Fibroblast of peridontal ligament (primary cell): ENCODE data around the gene TMTC2.
"Not testable (repeated sequence)": the region's sequence is repeated elsewhere in the genome, so short reads cannot be mapped to it uniquely, and the experiment has no call there.

Source experiments
- DNase-seq: peaks from one replicate; pipeline ENCODE4 v3.0.0-alpha.2; 2010; ENCODE audit errors: extremely low read depth

Gene TMTC2

DNA sequence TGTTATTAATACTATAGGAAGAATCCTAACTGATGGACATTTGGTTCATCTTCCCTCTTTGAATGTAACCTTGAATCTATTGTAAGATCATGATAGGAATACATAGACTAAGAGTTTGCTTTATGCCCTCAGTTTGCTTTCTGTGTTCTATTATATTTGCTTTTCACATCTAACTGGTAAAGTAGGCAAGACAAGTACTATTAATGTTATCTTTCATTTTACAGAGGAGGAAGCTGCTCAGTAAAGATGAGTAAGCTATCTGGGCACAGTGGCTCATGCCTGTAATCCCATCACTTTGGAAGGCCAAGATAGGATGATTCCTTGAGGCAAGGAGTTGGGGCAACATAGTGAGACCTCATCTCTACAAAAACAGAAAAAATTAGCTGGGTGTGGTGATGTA, 103.0 kb downstream of the TMTC2 start:
- no peak for DNase-seq

DNA sequence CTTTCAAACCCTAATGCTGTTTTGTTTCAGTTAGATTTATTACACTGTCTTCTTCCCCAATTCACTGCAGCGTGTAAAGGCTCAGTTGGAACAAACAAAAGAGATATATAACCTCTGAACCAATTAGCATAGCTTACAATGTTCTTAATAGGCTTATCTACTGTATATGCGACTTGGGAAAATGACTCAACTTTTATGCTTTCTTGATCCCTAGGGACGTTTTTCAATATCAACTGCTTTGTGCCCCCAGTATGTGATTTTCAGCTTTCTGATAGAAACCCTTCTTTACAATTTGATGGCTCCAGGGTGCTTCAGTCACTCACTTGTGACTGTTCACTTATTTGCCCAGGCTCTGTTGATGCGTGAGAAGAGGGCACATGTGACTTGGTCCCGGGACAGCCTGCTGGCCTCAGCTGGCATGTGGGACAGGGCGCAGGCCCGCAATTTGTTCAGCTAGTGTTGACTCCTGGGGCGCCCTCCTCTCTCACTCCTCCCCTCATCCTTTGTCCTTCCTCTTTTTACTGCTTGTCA, 107.1 kb downstream of the TMTC2 start:
- DNase-seq = no peak

DNA sequence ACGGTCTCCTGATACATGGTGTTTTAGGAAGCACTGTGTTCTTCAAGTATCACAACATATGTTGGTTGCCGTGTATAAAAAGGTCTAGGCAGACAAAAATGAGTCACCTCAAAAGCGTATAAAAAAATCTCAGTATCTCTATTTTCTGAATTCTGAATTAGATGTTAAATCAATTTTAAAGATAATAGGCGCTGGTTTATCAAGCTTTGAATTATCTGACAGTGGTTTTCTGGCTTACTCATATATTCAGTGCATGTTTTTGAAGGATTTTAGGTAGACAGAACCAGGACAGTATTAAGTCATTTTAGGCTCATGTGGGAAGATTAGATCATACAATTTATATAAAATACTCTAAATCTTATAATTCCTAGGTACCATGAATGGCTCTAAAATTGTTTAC, 110.8 kb downstream of the TMTC2 start:
- DNase-seq = no peak

DNA sequence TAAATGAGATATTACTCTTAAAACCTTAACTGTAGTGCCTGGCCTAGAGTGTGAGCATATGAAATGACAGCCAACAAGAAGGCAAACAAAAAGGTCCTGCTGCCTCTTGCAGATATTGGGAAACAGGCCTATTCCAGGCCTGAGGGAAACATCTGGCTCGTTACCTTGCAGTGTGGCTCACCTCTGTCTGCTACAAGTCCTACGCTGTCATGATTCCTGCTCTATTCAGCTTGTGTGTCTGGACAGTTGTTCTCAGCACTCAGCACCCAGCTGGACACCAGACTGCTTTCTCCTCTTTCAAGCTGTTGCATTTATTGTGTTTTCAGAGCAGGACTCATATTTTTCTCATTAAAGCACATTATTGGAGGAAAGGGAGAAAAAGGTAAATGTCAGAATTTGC, 113.5 kb downstream of the TMTC2 start:
- DNase-seq = no peak

DNA sequence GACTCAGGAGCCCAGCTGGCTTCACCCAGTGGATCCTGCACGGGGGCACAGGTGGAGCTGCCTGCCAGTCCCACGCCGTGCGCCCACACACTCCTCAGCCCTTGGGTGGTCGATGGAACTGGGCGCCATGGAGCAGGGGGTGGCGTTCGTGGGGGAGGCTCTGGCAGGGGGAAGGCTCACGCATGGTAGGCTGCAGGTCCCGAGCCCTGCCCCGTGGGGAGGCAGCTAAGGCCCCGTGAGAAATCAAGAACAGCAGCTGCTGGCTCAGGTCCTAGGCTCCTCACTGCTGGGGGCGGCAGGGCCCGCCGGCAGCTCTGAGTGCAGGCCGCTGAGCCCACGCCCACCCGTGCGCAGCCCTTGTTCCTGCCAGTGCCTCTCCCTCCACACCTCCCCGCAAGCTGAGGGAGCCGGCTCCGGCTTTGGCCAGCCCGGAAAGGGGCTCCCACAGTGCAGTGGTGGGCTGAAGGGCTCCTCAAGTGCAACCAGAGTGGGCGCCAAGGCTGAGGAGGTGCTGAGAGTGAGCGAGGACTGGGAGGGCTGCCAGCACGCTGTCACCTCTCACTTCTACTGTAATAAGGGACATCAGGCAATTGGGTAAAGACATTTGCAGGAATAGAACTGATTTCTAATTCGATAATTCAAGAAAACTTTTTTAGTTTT, 115.4 kb downstream of the TMTC2 start:
- DNase-seq = no peak

DNA sequence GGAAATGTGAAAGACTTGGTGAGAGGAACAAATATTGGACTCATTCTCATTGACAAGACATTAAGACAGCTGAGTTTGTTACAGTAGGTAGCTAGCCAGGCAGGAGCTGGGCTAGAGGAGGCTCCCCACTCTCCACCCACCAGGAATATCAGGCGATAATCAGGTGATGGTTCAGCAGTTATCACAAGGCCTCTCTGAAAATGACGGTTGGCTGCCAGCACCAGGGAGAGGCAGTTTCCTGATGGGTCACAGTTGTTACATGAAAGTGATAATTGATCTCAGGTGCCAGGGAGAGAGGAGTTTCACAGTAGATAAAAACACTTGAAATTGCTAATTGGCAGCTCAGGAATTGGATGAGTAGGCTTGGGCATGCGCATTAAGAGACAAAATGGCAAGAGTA, 116.5 kb downstream of the TMTC2 start:
- DNase-seq = no peak

DNA sequence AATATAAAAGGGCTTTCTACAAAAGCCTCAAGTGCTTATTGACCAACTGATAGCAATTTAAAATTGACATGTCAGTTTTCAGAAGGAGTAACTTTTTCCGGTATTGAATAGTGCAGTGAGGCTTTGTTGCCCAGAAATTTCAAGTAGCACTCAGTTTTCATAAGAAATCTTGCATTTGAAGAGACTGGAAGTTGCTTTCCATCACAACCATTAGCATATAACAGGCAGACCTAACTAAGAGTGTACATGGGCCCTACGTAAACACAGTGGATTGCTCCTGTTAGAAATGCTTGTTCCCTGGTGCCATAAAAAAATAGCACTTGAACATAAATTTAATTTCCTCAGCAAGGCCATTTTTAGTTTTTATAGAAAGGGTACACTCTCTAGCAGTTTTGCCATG, 117.9 kb downstream of the TMTC2 start:
- DNase-seq = no peak

DNA sequence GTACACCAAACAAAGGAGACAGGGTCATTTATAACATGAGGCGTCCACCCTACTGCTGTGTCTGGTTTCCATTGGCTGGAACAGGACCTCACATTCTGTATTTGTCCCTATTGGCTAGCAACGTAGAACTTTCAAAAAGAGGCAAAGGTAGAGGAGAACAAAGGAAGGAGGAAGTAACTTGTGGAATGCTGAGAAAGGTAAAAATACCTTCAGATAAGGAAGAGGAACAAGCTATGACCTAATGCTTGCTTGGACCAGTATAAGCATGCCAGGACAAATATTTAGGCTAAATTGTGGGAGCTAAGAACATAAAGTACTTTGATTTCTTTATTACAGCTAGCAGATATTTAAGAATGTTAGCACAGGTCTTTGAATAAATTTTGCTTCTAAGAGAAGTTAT, 118.3 kb downstream of the TMTC2 start:
- not testable (repeated sequence) for DNase-seq

DNA sequence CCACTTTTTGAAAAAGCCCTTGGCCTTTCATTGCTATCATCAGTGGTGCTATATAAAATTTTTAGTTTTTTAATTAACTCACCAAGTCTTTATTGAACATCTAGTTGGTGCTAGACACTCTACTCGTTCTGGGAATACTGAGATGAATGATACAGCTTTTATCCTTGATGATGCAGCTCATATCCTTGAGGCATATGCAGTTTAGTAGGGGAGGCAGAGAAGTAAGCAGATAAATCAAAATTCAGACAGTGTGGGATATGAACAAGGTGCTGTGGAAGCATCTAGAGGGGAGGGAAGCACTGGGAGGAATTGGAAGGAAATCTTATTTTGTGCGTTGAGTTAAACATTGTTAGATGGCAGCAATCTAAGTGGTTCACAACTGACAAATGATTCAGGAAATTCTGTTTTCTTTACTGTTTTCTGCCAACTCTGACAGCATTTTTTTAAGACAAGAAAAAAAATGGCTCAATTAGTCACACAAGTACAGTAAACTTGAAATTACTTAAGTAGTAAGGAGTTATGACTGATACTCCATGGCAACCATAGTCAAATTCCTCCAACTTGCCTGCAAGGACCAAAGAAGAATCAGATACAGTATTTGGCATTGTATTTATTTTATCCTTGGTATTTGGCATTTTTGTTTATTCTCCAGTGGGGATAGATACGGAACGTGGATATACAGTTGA, 119.2 kb downstream of the TMTC2 start:
- DNase-seq = no peak

DNA sequence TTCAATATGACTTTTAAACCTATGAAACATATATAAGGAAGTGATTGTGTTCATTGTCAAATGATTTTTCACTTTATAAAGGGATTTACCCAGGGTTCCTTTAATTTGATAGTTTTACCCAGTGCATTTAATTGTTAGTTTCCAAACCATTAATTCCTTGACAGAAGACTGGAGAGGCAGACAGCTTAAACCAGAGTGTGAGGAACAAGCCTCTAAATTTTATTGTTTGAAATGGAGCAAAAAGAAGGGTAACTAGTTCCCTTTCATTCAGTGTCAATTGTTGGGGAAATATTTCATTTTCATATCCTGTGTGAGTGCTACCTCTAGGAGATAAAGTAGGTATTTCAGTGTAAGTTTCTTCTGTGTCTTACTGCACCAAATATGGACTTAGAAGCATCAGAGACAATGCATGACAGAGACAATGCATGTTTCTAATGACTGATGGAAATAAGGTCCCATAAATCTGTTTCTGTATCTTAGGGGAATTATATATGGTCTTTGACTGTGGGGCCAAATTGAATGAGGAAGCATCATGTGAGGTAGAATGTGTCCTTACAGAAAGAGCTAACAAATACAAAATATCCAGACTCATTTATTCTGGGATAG, 120.5 kb downstream of the TMTC2 start:
- no peak for DNase-seq

DNA sequence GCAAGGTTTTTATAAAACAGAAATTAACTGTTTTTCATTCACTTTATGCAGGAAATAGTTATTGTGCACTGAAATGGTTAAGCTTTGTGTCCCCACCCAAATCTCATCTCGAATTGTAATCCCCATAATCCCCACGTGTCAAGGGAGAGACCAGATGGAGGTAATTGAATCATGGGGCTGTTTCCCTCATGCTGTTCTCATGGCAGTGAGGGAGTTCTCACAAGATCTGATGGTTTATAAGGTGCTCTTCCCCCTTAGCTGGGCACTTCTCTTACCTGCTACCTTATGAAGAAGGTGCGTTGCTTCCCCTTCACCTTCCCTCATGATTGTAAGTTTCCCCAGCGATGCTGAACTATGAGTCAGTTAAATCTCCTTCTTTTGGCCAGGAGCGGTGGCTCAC, 123.9 kb downstream of the TMTC2 start:
- no peak for DNase-seq

DNA sequence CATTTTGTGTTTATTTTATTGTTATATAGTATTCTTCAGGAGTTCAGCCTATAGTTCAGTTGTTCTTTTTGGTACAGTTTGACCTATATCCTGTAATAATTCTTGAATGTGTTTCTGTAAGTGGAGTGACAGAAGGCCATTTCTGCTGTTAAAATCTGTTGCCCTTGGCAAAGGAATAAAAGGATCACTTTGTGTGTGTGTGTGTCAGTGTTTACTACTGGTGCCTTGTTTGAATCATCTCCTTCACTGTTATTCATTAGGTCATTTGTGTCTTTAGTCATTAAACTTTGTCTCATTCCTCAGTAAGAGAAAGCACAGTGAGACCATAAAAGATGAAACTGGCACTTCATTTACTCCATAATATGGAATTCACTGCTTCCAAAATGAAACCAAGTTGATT, 130.7 kb downstream of the TMTC2 start:
- DNase-seq = no peak

DNA sequence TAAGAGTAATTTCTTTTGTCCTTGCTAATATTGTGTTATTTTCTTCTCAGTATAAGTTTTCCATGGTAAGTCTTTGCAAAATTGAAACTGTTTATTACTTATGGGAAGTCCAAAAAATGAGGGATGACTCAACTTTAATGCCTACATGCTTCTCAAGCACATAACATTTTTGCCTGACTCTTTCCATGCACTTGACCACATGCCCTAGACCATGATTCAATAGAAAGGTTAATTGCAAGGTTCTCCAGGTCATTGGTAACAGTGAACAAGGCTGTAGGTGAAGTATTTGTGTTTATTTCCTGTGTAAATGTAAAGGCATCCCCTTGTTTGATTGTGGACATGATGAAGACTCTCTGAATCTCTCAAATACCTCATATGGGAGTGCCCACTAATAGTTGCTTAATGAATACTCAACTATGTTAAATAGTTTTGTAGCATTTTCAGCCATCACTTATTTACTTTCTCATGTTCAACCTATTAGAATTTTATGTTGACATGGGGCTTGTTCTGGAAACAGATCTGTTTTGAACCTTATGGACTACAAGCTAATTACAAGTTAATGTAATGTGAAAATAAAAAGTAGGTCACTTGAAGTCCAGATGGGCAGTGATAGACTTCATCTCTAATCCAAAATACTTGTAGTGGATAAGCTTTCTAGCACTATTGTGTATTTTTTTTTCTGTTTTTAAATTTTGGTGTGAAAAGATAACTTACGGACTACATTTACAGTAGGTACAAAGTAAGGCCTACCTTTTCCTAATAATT, 131.7 kb downstream of the TMTC2 start:
- peak; percentile 8 for DNase-seq

DNA sequence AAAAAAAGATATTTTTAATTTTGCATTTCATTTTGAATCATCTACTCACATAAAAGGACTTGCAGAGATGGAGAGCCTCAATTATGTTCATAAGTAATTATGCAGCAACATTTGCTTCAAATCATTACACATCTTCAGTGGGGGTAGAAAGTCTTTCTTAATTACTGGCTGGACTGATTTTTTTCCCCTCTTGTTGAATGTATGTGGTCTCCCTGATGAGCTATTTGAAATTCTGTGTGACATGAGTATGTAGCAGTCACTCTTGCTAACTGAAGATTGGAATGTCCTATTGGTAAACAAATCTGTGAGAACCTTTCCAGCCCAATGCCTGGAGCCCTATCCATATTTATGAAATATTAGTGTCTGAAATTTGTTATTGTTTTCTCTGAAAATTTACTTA, 139.8 kb downstream of the TMTC2 start:
- no peak for DNase-seq

DNA sequence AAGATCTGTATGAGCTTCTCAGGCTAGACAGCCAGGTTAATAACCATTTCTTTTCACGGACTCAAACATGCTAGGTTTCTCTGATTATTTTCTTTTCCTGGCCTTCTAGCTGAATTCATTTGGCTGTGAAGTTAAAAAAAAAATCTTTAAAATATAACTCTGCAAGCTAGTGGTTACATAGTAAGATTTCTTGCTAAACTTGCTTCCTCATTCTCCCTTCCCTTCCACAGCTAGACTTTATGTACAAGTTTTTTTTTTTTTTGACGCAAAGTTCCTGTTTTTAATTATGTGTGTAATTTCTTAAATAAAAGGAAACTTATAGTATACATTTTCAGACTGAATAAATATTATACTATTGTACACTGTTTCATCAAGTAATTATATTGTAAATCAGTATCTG, 145.4 kb downstream of the TMTC2 start:
- no peak for DNase-seq

DNA sequence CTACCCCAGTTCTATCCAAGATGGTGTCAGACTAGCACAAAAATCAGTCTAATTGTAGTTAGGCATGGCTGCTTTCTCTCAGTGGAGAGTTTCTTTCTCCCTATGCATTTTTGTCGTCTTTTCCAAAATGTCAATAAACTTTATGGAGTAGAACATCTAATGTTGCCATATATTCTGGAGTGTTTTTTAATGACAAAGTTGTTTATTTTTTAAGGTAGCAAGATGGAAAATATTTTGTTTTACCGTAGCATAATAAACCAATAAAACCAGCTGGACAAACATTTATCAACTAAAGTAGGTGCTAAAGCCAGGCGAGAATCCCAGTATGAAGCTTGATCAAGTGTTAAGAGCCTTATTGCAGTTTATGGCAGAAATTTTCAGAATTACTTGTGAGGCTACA, 146.3 kb downstream of the TMTC2 start:
- no peak for DNase-seq

DNA sequence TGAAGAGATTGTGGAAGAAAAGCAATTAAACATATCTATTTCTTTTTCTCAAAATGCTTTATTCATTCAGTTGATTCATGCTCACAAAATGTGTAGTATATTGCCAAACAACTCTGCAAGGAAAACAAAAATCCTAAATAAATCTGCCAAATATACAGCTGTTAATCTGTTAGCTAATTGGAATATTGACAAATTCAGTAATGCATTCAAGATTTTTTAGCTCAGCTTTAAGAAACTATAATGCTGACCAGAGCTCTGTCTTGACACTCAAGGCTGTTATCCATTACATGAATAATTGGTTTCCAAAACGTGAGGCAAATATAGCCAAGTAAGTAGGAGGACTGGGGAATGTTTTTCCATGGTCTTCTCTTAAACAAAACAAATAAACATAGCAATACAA, 146.8 kb downstream of the TMTC2 start:
- no peak for DNase-seq

DNA sequence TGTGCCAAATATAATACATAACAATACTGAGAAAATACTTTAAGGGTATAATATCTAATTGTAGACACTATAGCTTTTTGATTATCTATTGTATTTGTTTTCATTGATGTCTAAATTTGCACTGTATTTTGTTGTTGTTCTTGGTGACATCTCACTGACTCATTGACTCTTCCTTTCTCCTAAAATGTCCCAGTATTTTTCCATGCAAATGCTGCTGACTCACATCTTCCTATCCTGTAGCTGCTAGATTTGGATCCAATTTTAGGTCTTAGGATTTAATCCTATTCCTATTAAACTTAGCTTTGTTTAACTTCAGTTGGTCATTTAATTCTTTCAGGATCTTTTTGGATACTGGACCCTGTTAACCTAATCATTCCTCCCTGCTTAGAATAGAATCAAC, 148.5 kb downstream of the TMTC2 start:
- DNase-seq = peak; percentile 24

DNA sequence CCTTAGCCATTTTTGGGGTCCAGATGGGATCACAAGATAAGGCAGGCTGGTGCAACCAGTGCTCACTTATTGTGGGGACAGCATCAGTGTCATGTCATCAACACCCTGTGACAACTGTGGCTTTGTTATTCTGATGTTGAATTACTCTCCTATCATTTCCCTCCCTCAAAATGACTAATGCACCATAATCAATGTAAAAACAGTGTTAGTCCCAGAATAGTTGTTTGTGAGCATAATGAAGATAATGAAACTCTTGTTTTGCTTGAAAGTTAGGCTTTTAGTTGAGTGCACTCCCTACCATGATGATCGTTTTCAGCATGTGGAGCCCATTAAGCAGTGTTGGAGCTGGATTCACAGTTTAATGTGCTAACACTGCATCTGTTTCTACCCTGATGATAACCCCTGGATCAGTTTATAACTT, 151.4 kb downstream of the TMTC2 start:
- DNase-seq = no peak

DNA sequence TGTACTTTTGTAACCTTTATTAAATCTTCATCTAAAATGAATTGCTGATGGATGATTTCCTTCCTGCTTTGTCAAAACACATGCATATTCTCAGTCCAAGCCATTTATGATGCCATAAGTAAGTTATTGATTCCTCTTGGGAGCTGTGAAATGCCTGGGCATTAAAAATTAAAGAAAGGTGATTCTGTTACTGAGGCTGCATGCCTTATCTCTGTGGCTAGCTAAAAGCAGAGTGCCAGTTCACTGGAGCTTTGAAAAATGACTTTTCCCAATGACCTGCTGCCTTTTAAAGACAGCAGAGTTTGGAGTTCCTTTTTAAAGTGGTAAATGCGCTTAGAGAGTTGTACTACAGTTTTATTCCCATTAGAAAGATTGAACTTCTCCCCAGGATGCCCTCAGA, 152.1 kb downstream of the TMTC2 start:
- DNase-seq = no peak

DNA sequence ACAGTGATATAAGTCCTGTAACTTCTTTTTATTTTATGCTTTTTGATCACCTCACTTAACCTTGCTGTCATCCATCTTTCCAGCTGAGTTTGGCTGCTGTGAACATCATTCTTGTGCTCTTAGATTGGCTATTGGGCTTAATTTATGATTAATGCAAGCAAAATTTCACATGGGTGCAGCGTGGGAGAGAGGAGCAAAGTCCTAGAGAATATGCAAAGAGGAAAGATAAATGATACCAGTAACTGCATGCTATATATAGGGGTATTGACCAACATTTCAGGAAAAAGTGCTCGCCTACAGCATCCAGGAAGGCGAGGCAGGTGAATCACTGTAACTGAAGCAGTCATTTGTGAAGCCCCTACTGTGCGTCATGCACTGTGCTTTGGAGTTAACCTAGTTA, 153.1 kb downstream of the TMTC2 start:
- DNase-seq = no peak

DNA sequence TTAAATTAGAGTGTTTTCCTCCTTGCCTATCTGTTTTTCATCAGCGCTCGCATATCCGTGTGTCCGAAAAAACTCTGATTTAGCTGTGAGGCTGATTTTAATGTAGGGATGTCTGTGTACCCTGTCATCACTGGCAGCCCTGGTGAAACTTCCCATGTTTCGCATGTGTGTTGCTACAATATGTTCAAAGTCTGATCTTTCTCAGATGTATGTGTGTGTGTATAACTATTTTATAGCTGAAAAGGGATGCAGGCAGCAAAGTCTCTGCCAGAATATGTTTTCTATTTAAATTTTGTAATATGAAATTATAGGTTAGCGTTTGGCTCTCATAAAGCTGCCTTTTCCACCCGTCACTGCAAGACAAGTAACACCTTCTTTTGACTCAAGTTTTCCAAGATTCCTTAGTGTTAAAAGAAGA, 154.8 kb downstream of the TMTC2 start:
- no peak for DNase-seq
